A549 treated with CpdA at 1 μM for 4 hours (cell line): ENCODE data around the gene RABL2B. TPM values are rescaled to one million over a fixed set of nuclear protein-coding genes. Genes with fewer than 3 reads are reported as not detected.

Source experiments
- total RNA-seq: library from RNA; stranded (reverse); fragments of 200-300 nt; extraction: Qiagen RNA extraction; gene quantifications from 5 replicates; pipeline ENCODE4 v1.2.3, GENCODE V29; 2022; ENCODE audit warnings: low read depth

The RABL2B gene
- 15.4 to 24.9 TPM (median 20.8 TPM) in 5 replicates for total RNA-seq

DNA sequence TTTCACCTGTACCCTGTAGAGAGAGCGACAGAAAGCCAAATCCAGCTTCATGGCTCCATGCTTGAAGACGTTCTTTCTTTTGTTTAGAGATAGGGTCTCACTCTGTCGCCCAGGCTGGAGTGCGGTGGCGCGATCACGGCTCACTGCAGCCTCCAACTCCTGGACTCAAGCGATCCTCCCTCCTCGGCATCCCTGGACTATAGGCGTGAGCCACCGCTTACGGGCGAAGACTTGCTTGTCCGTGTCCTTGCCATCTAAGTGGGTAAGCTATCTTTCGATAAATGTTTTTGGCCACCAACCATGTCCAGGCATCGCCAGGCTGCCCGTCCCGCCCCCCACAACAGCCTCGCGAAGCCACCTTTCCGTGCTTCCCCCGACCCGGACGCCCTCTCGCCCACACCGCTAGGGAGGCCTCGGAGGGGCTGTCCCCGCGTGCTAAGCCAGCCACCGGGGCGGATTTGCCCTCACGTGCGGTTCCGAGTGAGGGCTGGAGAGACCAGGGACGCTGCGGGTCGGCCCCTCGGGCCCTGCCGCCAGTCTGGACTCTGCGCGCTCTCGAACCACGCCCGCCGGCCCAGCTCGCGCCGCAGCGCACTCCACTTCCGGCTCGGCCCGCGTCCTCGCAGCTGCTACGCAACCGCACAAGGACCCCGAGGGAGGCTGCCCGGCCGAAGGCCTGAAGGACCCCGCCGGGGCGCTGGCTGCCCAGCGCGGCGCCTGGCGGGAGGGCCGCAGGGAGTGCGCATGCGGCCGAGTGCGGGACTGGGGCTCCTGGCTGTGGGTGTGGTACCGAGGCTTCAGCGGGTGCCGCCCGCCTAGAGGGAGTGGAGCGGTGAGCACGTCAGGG is at the start of gene RABL2B:
Gene RABL2B (minus strand): TSS at position 604 of the 847 bp plus-strand sequence. CDS start 1,342 bp downstream, outside the sequence.

GRCh38 chr22:50737728-50738648 is 45.4 kb downstream of the RABL2B start, which contains the start of gene ACR:
ACR (plus strand) TSS chr22:50738204; CDS start chr22:50738236, 32 bp downstream.

Other genes with a start within 250 kb of the RABL2B start
- 0.02 to 0.05 TPM (median 0.05 TPM) in 3 of 5 replicates, not detected in the others for gene KLHDC7B, start 237.7 kb downstream of the RABL2B start, total RNA-seq
- gene SYCE3, start 220.7 kb downstream of the RABL2B start, total RNA-seq, result 0.25 to 0.75 TPM (median 0.46 TPM) in 3 of 5 replicates, not detected in the others
- gene CPT1B, start 205.2 kb downstream of the RABL2B start, total RNA-seq, result 10.5 to 15.7 TPM (median 13.6 TPM) in 5 replicates
- 16.9 to 24.5 TPM (median 19.0 TPM) in 5 replicates for gene CHKB, start 200.8 kb downstream of the RABL2B start, total RNA-seq
- 2.1 to 4.2 TPM (median 3.8 TPM) in 5 replicates for gene MAPK8IP2, start 182.8 kb downstream of the RABL2B start, total RNA-seq
- 18.3 to 26.3 TPM (median 21.3 TPM) in 5 replicates for gene ARSA, start 155.5 kb downstream of the RABL2B start, total RNA-seq
- 2.6 to 5.3 TPM (median 3.9 TPM) in 5 replicates for gene SHANK3, start 110.8 kb downstream of the RABL2B start, total RNA-seq
- 0.06 to 0.08 TPM in 2 of 5 replicates, not detected in the others for gene ACR, start 45.4 kb downstream of the RABL2B start, total RNA-seq